Measurements from ENCODE around the gene GALNT9.

GRCh38 chr12:132150780-132151144 lies 178.6 kb downstream of the GALNT9 start:
- no peak for TF ChIP-seq CTCF (IDR thresholded peaks at IDR 0.05)
- no peak for TF ChIP-seq ZFX (IDR thresholded peaks at IDR 0.05; ENCODE audit: borderline replicate concordance)

All from 22Rv1 (cell line).